Measurements from ENCODE around the gene BTBD9.

DNA sequence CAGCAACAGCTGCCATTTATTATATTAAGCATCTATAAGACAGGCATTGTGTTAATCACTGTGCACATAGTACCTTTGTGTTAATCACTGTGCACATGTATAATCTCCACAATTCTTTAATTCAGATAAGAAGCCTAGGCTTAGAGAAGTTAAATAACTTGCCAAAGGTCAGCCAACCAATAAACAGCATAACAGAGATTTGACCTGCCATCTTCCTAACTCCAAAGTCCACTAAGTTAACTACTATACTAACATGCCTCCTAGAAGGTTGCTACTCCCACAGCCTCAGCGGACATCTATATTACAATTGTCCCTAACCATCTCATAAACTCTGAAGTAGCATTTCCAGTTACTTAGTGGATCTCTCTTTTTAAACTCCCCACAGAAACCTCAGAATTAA is 3.7 kb downstream of the BTBD9 start:
- TF ChIP-seq EZH2 (IDR thresholded peaks at IDR 0.05; ENCODE audit: low read length, unreplicated experiment) (no peak), EZH2phosphoT487 (IDR thresholded peaks at IDR 0.05; ENCODE audit: borderline replicate concordance, low read length) (no peak)
- TF ChIP-seq, protein P1, sequence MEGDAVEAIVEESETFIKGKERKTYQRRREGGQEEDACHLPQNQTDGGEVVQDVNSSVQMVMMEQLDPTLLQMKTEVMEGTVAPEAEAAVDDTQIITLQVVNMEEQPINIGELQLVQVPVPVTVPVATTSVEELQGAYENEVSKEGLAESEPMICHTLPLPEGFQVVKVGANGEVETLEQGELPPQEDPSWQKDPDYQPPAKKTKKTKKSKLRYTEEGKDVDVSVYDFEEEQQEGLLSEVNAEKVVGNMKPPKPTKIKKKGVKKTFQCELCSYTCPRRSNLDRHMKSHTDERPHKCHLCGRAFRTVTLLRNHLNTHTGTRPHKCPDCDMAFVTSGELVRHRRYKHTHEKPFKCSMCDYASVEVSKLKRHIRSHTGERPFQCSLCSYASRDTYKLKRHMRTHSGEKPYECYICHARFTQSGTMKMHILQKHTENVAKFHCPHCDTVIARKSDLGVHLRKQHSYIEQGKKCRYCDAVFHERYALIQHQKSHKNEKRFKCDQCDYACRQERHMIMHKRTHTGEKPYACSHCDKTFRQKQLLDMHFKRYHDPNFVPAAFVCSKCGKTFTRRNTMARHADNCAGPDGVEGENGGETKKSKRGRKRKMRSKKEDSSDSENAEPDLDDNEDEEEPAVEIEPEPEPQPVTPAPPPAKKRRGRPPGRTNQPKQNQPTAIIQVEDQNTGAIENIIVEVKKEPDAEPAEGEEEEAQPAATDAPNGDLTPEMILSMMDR (conservative IDR thresholded peaks at IDR 0.05; ENCODE audit: low read depth, low read length) = no peak

Data from PC-3 (cell line).